SK-N-MC (cell line): Measurements from ENCODE around the gene DUS2.

Experiments
- EZH2 ChIP-seq: fragments of 200-600 bp; sonication (generic); IDR thresholded peaks from one replicate; pipeline ENCODE4 v1.6.1; 2017; ENCODE audit warnings: antibody characterized with exemption
- FOXP2 ChIP-seq: optimal IDR thresholded peaks from 2 replicates; pipeline ENCODE3; 2011; ENCODE audit warnings: mild to moderate bottlenecking, moderate library complexity; ENCODE audit not compliant: insufficient read depth; ENCODE audit errors: extremely low read length, control extremely low read depth
- POLR2AphosphoS5 ChIP-seq: IDR thresholded peaks from 2 replicates; pipeline ENCODE4 v1.6.1; 2012; ENCODE audit warnings: mild to moderate bottlenecking, low read depth, low read length, borderline replicate concordance

GRCh38 chr16:68033101-68033500 lies 10.0 kb downstream of the DUS2 start:
- TF ChIP-seq POLR2AphosphoS5 = no peak
- TF ChIP-seq EZH2 = no peak
- TF ChIP-seq FOXP2 = no peak
